Skeletal muscle tissue (tissue), 4 donors: Measurements from ENCODE around the gene KCNQ2. TPM values are rescaled to one million over a fixed set of nuclear protein-coding genes. Genes with fewer than 3 reads are reported as not detected.

ENCODE experiments used
- H3K27ac ChIP-seq: one replicate; pipeline ENCODE4 v1.7.0; 2013; ENCODE audit warnings: mild to moderate bottlenecking, low read depth, low read length, inconsistent platforms
- H3K27me3 ChIP-seq, 3 donors: one replicate each; pipeline ENCODE4 v1.7.0; 2013; ENCODE audit warnings: low read length in 3 of 3; ENCODE audit not compliant: control insufficient read depth in 3 of 3, insufficient read depth in 3 of 3
- H3K36me3 ChIP-seq, 3 donors: one replicate each; pipeline ENCODE4 v1.7.0; 2013; ENCODE audit warnings: low read length in 3 of 3; ENCODE audit not compliant: control insufficient read depth in 3 of 3, insufficient read depth in 3 of 3
- H3K4me1 ChIP-seq, 3 donors: one replicate each; pipeline ENCODE4 v1.7.0; 2013; ENCODE audit warnings: low read length in 3 of 3, mild to moderate bottlenecking in 3 of 3; ENCODE audit not compliant: control insufficient read depth in 3 of 3, insufficient read depth in 3 of 3
- H3K4me3 ChIP-seq, 3 donors: one replicate each; pipeline ENCODE4 v1.7.0; 2013; ENCODE audit warnings: low read length in 3 of 3
- H3K9ac ChIP-seq, 3 donors: one replicate each; pipeline ENCODE4 v1.7.0; 2013; ENCODE audit warnings: low read length in 3 of 3, mild to moderate bottlenecking in 3 of 3, moderate library complexity in 2 of 3, low read depth in 1 of 3
- H3K9me3 ChIP-seq, 3 donors: one replicate each; pipeline ENCODE4 v1.7.0; 2013; ENCODE audit warnings: low read length in 3 of 3; ENCODE audit not compliant: control insufficient read depth in 3 of 3
- total RNA-seq: library from RNA; depleted of rRNA; stranded (reverse); fragments of >200 nt; gene quantifications from one replicate; pipeline ENCODE4 v1.2.3, GENCODE V29; 2014
- donor health status: Osteomylitis.

KCNQ2 gene
- total RNA-seq, 1 donor from 2014 or later: 1.6 TPM

- H3K27ac ChIP-seq: no peak overlapping the region
- H3K4me3 ChIP-seq: no peak overlapping the region
- peaks cover 39 to 81% (median 69%) of the 10 kb centered on the region in 3 donors for H3K36me3 ChIP-seq
- no peaks in the 10 kb centered on the region for H3K9me3 ChIP-seq
- H3K9ac ChIP-seq: no peak overlapping the region
- H3K4me1 ChIP-seq: peaks cover 23 to 57% (median 38%) of the 10 kb centered on the region in 3 donors
- H3K27me3 ChIP-seq: peaks cover 0 to 19% (median 6%) of the 10 kb centered on the region in 3 donors
These were observed 20.1 kb upstream of the KCNQ2 start for GRCh38 chr20:63492518-63492917.

- Histone ChIP-seq H3K9me3 (no peaks in the 10 kb centered on the region), H3K4me3 (no peak overlapping the region), H3K9ac (no peak overlapping the region), H3K36me3 (peaks cover 42 to 78% (median 71%) of the 10 kb centered on the region in 3 donors), H3K4me1 (peaks cover 20 to 49% (median 37%) of the 10 kb centered on the region in 3 donors), H3K27me3 (peaks cover 0 to 14% (median 9%) of the 10 kb centered on the region in 3 donors), H3K27ac (no peak overlapping the region)
These were observed 19.3 kb upstream of the KCNQ2 start for GRCh38 chr20:63491635-63492230.

GRCh38 chr20:63491078-63491477 is 18.6 kb upstream of the KCNQ2 start:
- Histone ChIP-seq H3K27me3 (peaks cover 0 to 14% (median 9%) of the 10 kb centered on the region in 3 donors), H3K27ac (no peak overlapping the region), H3K9ac (peak overlapping the region in 1 of 3 donors; percentile 33), H3K9me3 (no peaks in the 10 kb centered on the region), H3K4me3 (no peak overlapping the region), H3K4me1 (peaks cover 14 to 43% (median 30%) of the 10 kb centered on the region in 3 donors), H3K36me3 (peaks cover 42 to 75% (median 71%) of the 10 kb centered on the region in 3 donors)

- peaks cover 8 to 36% (median 24%) of the 10 kb centered on the region in 3 donors for H3K4me1 ChIP-seq
- H3K9me3 ChIP-seq: no peaks in the 10 kb centered on the region
- H3K36me3 ChIP-seq: peaks cover 42 to 69% (median 65%) of the 10 kb centered on the region in 3 donors
- peaks cover 0 to 14% (median 9%) of the 10 kb centered on the region in 3 donors for H3K27me3 ChIP-seq
- H3K27ac ChIP-seq: no peak overlapping the region
- no peak overlapping the region for H3K9ac ChIP-seq
- H3K4me3 ChIP-seq: no peak overlapping the region
These were observed 18.0 kb upstream of the KCNQ2 start for GRCh38 chr20:63490416-63490815.

GRCh38 chr20:63488315-63489251 is 16.1 kb upstream of the KCNQ2 start:
- Histone ChIP-seq H3K27me3 (peaks cover 0 to 18% (median 9%) of the 10 kb centered on the region in 3 donors), H3K36me3 (peaks cover 33 to 50% (median 47%) of the 10 kb centered on the region in 3 donors), H3K4me1 (peaks cover 0 to 18% (median 8%) of the 10 kb centered on the region in 3 donors), H3K4me3 (no peak overlapping the region), H3K9ac (peak overlapping the region in 1 of 3 donors; percentile 40), H3K27ac (no peak overlapping the region), H3K9me3 (no peaks in the 10 kb centered on the region)

GRCh38 chr20:63487781-63488241 is 15.4 kb upstream of the KCNQ2 start:
- Histone ChIP-seq H3K9ac (no peak overlapping the region), H3K27ac (no peak overlapping the region), H3K9me3 (no peaks in the 10 kb centered on the region), H3K36me3 (peaks cover 28 to 44% (median 39%) of the 10 kb centered on the region in 3 donors), H3K4me1 (peaks cover 0 to 22% (median 10%) of the 10 kb centered on the region in 3 donors), H3K27me3 (peaks cover 0 to 18% (median 9%) of the 10 kb centered on the region in 3 donors), H3K4me3 (no peak overlapping the region)

- Histone ChIP-seq H3K9me3 (no peaks in the 10 kb centered on the region), H3K36me3 (peaks cover 23 to 39% (median 33%) of the 10 kb centered on the region in 3 donors), H3K27ac (no peak overlapping the region), H3K4me1 (peaks cover 0 to 28% (median 13%) of the 10 kb centered on the region in 3 donors), H3K4me3 (no peak overlapping the region), H3K9ac (no peak overlapping the region), H3K27me3 (peaks cover 0 to 18% (median 13%) of the 10 kb centered on the region in 3 donors)
These were observed 14.8 kb upstream of the KCNQ2 start for GRCh38 chr20:63487116-63487764.

GRCh38 chr20:63486300-63486855 is 13.9 kb upstream of the KCNQ2 start:
- H3K27me3 ChIP-seq: peaks cover 7 to 18% (median 17%) of the 10 kb centered on the region in 3 donors
- H3K4me3 ChIP-seq: no peak overlapping the region
- H3K4me1 ChIP-seq: peaks cover 0 to 23% (median 10%) of the 10 kb centered on the region in 3 donors
- peaks cover 14 to 32% (median 24%) of the 10 kb centered on the region in 3 donors for H3K36me3 ChIP-seq
- H3K9me3 ChIP-seq: no peaks in the 10 kb centered on the region
- no peak overlapping the region for H3K27ac ChIP-seq
- H3K9ac ChIP-seq: no peak overlapping the region

GRCh38 chr20:63484651-63485403 is 12.4 kb upstream of the KCNQ2 start:
- Histone ChIP-seq H3K27me3 (peaks cover 9 to 21% (median 16%) of the 10 kb centered on the region in 3 donors), H3K27ac (no peak overlapping the region)

More at GRCh38 chr20:63484651-63485403, 12.4 kb upstream of the KCNQ2 start:
- Histone ChIP-seq H3K36me3 (peaks cover 7 to 18% (median 11%) of the 10 kb centered on the region in 3 donors), H3K4me1 (peaks cover 0 to 16% (median 6%) of the 10 kb centered on the region in 3 donors), H3K4me3 (no peak overlapping the region), H3K9ac (peak overlapping the region in 1 of 3 donors; percentile 45), H3K9me3 (no peaks in the 10 kb centered on the region)
